H1 (cell line): ENCODE measurements around the gene SCO1. TPM values are rescaled to one million over a fixed set of nuclear protein-coding genes. Genes with fewer than 3 reads are reported as not detected.

Experiments
- CTCF ChIA-PET: fragments of 300-600 bp; sonication (Branson Sonifier 250); formaldehyde crosslinking; loops from one replicate; lab custom pipeline; 2021; ENCODE audit not compliant: partially characterized antibody; lab: Charles Lee
- POLR2A ChIA-PET: fragments of 300-600 bp; sonication (Branson Sonifier 250); formaldehyde crosslinking; loops from one replicate; lab custom pipeline; 2021; ENCODE audit warnings: inconsistent platforms; ENCODE audit not compliant: partially characterized antibody; lab: Charles Lee
- DNase-seq, 2 experiments: peaks; one replicate each; pipeline versions ENCODE4 v3.0.0 to v3.0.0-alpha.2; 2010 to 2022; ENCODE audit warnings: low spot score in 2 of 2, low read depth in 1 of 2, mixed read lengths in 1 of 2
- FAIRE-seq: peaks from 2 replicates; lab custom pipeline; 2011; peaks lifted over from hg19 to GRCh38; lab: Jason Lieb, UNC
- H2AFZ ChIP-seq: 2 replicates; pipeline ENCODE4 v1.8.1; 2012; ENCODE audit warnings: low read length, inconsistent platforms
- H2AK5ac ChIP-seq: 2 replicates; pipeline ENCODE4 v1.6.1; 2013; ENCODE audit warnings: low read depth, low read length
- H2BK120ac ChIP-seq: replicated peaks from 2 replicates; pipeline ENCODE3; 2013; ENCODE audit warnings: low read depth, low read length, inconsistent platforms
- H2BK12ac ChIP-seq: 2 replicates; pipeline ENCODE4 v1.6.1; 2013; ENCODE audit warnings: low read depth, low read length
- H2BK15ac ChIP-seq: 2 replicates; pipeline ENCODE4 v1.6.1; 2013; ENCODE audit warnings: low read length
- H2BK20ac ChIP-seq: 2 replicates; pipeline ENCODE4 v1.6.1; 2013; ENCODE audit warnings: low read length
- H2BK5ac ChIP-seq: 2 replicates; pipeline ENCODE4 v1.6.1; 2013; ENCODE audit warnings: low read depth, low read length
- H3K14ac ChIP-seq: 2 replicates; pipeline ENCODE4 v1.6.1; 2013; ENCODE audit warnings: inconsistent platforms; ENCODE audit not compliant: insufficient read length
- H3K18ac ChIP-seq: 2 replicates; pipeline ENCODE4 v1.6.1; 2013; ENCODE audit warnings: low read length; ENCODE audit errors: extremely low read depth
- H3K23ac ChIP-seq: 2 replicates; pipeline ENCODE4 v1.6.1; 2013; ENCODE audit warnings: inconsistent platforms; ENCODE audit not compliant: insufficient read length
- H3K23me2 ChIP-seq: 2 replicates; pipeline ENCODE4 v1.6.1; 2013; ENCODE audit warnings: low read depth, low read length
- H3K27ac ChIP-seq: 2 replicates; pipeline ENCODE4 v1.6.1; 2011; ENCODE audit warnings: low read depth, low read length, inconsistent platforms
- H3K27me3 ChIP-seq, 4 experiments: replicated peaks in 1 of 4; 1 replicate in 1 of 4; 2 replicates in 3 of 4; pipeline versions ENCODE4 v1.6.1 to v1.8.1; 2011 to 2013; ENCODE audit warnings: low read length in 3 of 4, mild to moderate bottlenecking in 3 of 4, inconsistent platforms in 2 of 4, mixed read lengths in 2 of 4, moderate library complexity in 1 of 4; ENCODE audit not compliant: control insufficient read depth in 3 of 4, insufficient read depth in 3 of 4; ENCODE audit errors: extremely low read depth in 1 of 4
- H3K36me3 ChIP-seq, 4 experiments: 2 replicates each; pipeline versions ENCODE4 v1.6.1 to v1.8.1; 2011 to 2013; ENCODE audit warnings: mild to moderate bottlenecking in 4 of 4, low read length in 3 of 4, moderate library complexity in 2 of 4, control low read depth in 1 of 4, inconsistent platforms in 1 of 4; ENCODE audit not compliant: insufficient read depth in 4 of 4, control insufficient read depth in 2 of 4
- H3K4ac ChIP-seq: replicated peaks from 2 replicates; pipeline ENCODE3; 2013; ENCODE audit warnings: low read length, low read depth, mixed read lengths, inconsistent platforms; ENCODE audit not compliant: insufficient read length
- H3K4me1 ChIP-seq, 4 experiments: replicated peaks in 1 of 4; 1 replicate in 1 of 4; 2 replicates in 3 of 4; pipeline versions ENCODE4 v1.6.1 to v1.8.1; 2011 to 2013; ENCODE audit warnings: low read length in 3 of 4, inconsistent platforms in 2 of 4, mixed read lengths in 1 of 4; ENCODE audit not compliant: insufficient read depth in 4 of 4, control insufficient read depth in 3 of 4
- H3K4me2 ChIP-seq, 2 experiments: 2 replicates each; pipeline versions ENCODE4 v1.6.1 to v1.8.1; 2011 to 2013; ENCODE audit warnings: low read depth in 2 of 2, low read length in 2 of 2, control low read depth in 1 of 2, inconsistent platforms in 1 of 2, mild to moderate bottlenecking in 1 of 2; ENCODE audit not compliant: insufficient read depth in 1 of 2
- H3K4me3 ChIP-seq, 4 experiments: fragments of 200-600, 300-600 bp in 1 of 4; sonication (generic), shearing (Covaris generic), sonication (Bioruptor Twin) in 1 of 4; 2 replicates each; pipeline versions ENCODE4 v1.5.1 to v1.8.1; 2011 to 2016; ENCODE audit warnings: low read length in 4 of 4, low read depth in 3 of 4, control low read depth in 2 of 4, inconsistent platforms in 2 of 4, mild to moderate bottlenecking in 2 of 4, mixed read lengths in 1 of 4, moderate library complexity in 1 of 4; ENCODE audit not compliant: insufficient read depth in 2 of 4; ENCODE audit errors: extremely low read depth in 1 of 4
- H3K56ac ChIP-seq: replicated peaks from 2 replicates; pipeline ENCODE3; 2013; ENCODE audit warnings: low read depth, mild to moderate bottlenecking, mixed read lengths, low read length, inconsistent platforms; ENCODE audit not compliant: insufficient read length
- H3K79me1 ChIP-seq: 2 replicates; pipeline ENCODE4 v1.6.1; 2013; ENCODE audit warnings: low read depth, low read length, control low read depth
- H3K79me2 ChIP-seq, 2 experiments: 2 replicates each; pipeline versions ENCODE4 v1.6.1 to v1.8.1; 2012 to 2013; ENCODE audit warnings: low read length in 2 of 2, mild to moderate bottlenecking in 2 of 2, inconsistent platforms in 1 of 2; ENCODE audit not compliant: insufficient read depth in 2 of 2, control insufficient read depth in 1 of 2
- H3K9ac ChIP-seq, 4 experiments: replicated peaks in 1 of 4; 1 replicate in 1 of 4; 2 replicates in 3 of 4; pipeline versions ENCODE4 v1.6.1 to v1.8.1; 2011 to 2013; ENCODE audit warnings: low read depth in 3 of 4, low read length in 3 of 4, control low read depth in 2 of 4, mild to moderate bottlenecking in 2 of 4, moderate library complexity in 2 of 4, inconsistent platforms in 1 of 4; ENCODE audit errors: extremely low read depth in 1 of 4
- H3K9me3 ChIP-seq, 2 experiments: 2 replicates each; pipeline versions ENCODE4 v1.6.1 to v1.8.1; 2012 to 2013; ENCODE audit warnings: mild to moderate bottlenecking in 2 of 2, moderate library complexity in 2 of 2, control low read depth in 1 of 2, inconsistent platforms in 1 of 2, low read depth in 1 of 2, low read length in 1 of 2, mixed read lengths in 1 of 2; ENCODE audit not compliant: insufficient read depth in 2 of 2
- H4K20me1 ChIP-seq, 2 experiments: replicated peaks in 1 of 2; 2 replicates each; pipeline versions ENCODE3 to v1.8.1; 2011 to 2013; ENCODE audit warnings: inconsistent platforms in 2 of 2, low read length in 2 of 2, mild to moderate bottlenecking in 1 of 2; ENCODE audit not compliant: insufficient read depth in 2 of 2, control insufficient read depth in 1 of 2
- H4K5ac ChIP-seq: 2 replicates; pipeline ENCODE4 v1.6.1; 2013; ENCODE audit warnings: low read length, low read depth, mixed read lengths, inconsistent platforms; ENCODE audit not compliant: insufficient read length
- H4K8ac ChIP-seq: 2 replicates; pipeline ENCODE4 v1.8.0; 2013; ENCODE audit warnings: mild to moderate bottlenecking, moderate library complexity, low read length, inconsistent platforms; ENCODE audit not compliant: insufficient read depth; ENCODE audit errors: extremely low read depth
- H4K91ac ChIP-seq: replicated peaks from 2 replicates; pipeline ENCODE3; 2013; ENCODE audit warnings: low read length, mixed read lengths, inconsistent platforms; ENCODE audit not compliant: insufficient read length
- BACH1 ChIP-seq: IDR thresholded peaks from 2 replicates; pipeline ENCODE4 v1.6.1; 2012; ENCODE audit warnings: low read length, improper control_type of control experiment
- CREB1 ChIP-seq: IDR thresholded peaks from 2 replicates; pipeline ENCODE4 v1.6.1; 2012; ENCODE audit warnings: inconsistent platforms
- KDM5A ChIP-seq: fragments of 200-600 bp; IDR thresholded peaks from 2 replicates; pipeline ENCODE4 v1.7.1; 2012; ENCODE audit warnings: mild to moderate bottlenecking, low read length, inconsistent platforms, mixed read lengths
- MAFK ChIP-seq: IDR thresholded peaks from 2 replicates; pipeline ENCODE4 v1.6.1; 2012; ENCODE audit warnings: low read depth, mild to moderate bottlenecking, improper control_type of control experiment, low read length
- NANOG ChIP-seq: IDR thresholded peaks from 2 replicates; pipeline ENCODE4 v1.6.1; 2011; ENCODE audit warnings: low read length, low read depth, mild to moderate bottlenecking, inconsistent platforms; ENCODE audit not compliant: insufficient read depth, poor library complexity, severe bottlenecking
- PHF8 ChIP-seq: fragments of 200-600 bp; sonication (generic); conservative IDR thresholded peaks from 2 replicates; pipeline ENCODE4 v1.7.1; 2012; ENCODE audit warnings: low read depth, mild to moderate bottlenecking, inconsistent platforms, low read length, moderate library complexity
- POLR2A ChIP-seq, 2 experiments: IDR thresholded peaks; 1 replicate in 1 of 2; 2 replicates in 1 of 2; pipeline ENCODE4 v1.6.1; 2011; ENCODE audit warnings: low read depth in 2 of 2, low read length in 2 of 2, mild to moderate bottlenecking in 2 of 2; ENCODE audit errors: control extremely low read depth in 1 of 2
- TAF7 ChIP-seq: optimal IDR thresholded peaks from 2 replicates; pipeline ENCODE3; 2011; ENCODE audit warnings: low read depth, mild to moderate bottlenecking, inconsistent platforms, low read length, moderate library complexity, borderline replicate concordance
- WGBS, 2 experiments: shearing (Covaris generic) in 1 of 2; methylation state at CpG; one replicate each; pipeline versions ENCODE4 v1.1.6 to v1.1.7; 2013 to 2015; ENCODE audit warnings: low lambda C conversion rate in 2 of 2, mixed read lengths in 2 of 2, inconsistent platforms in 1 of 2, low coverage in 1 of 2, missing lambda C conversion rate in 1 of 2; ENCODE audit not compliant: insufficient replicate concordance in 2 of 2, insufficient coverage in 1 of 2, insufficient read length in 1 of 2; ENCODE audit errors: extremely low coverage in 1 of 2, missing lambda C conversion rate in 1 of 2; 5-methylcytosine and 5-hydroxymethylcytosine counted together
- polyA plus RNA-seq, 7 experiments: library from polyadenylated mRNA; depleted of rRNA in 3 of 7; stranded (reverse) in 5 of 7; unstranded in 2 of 7; fragments of >200 nt in 5 of 7; fragments of 200-250 nt in 2 of 7; gene quantifications; 1 replicate in 5 of 7; 2 replicates in 1 of 7; 4 replicates in 1 of 7; pipeline versions ENCODE4 v1.2.1 to v1.2.3, GENCODE V29; 2011 to 2013; ENCODE audit warnings: missing spikeins in 2 of 7, mixed read lengths in 2 of 7
- total RNA-seq: library from RNA; stranded (reverse); fragmentation: NEBNext Ultra II Directional; extraction: Animal tissue kit (Norgen Biotek cat#: 25700); gene quantifications from 2 replicates; pipeline ENCODE4 v1.2.1, GENCODE V29; 2021
- TF ChIP-seq, protein P1 (sequence below): IDR thresholded peaks from 2 replicates; pipeline ENCODE4 v1.6.1; 2012; ENCODE audit warnings: inconsistent platforms
- TF ChIP-seq, protein P2 (sequence below), 3 experiments: IDR thresholded peaks; 1 replicate in 2 of 3; 2 replicates in 1 of 3; pipeline versions ENCODE4 v1.5.1 to v1.6.1; 2011; ENCODE audit warnings: low read length in 3 of 3, mild to moderate bottlenecking in 3 of 3, inconsistent platforms in 2 of 3, low read depth in 1 of 3, moderate library complexity in 1 of 3; ENCODE audit not compliant: insufficient read depth in 1 of 3; ENCODE audit errors: control extremely low read depth in 1 of 3
- TF ChIP-seq, protein P3 (sequence below): IDR thresholded peaks from 2 replicates; pipeline ENCODE4 v1.6.1; 2011; ENCODE audit warnings: low read length, improper control_type of control experiment

SCO1 gene
- total and polyA plus RNA-seq, 2 of the 8 experiments (the other 6 are each of a cell fraction or from before 2014, with no cell fraction given), result 18.7 to 61.8 TPM

DNA sequence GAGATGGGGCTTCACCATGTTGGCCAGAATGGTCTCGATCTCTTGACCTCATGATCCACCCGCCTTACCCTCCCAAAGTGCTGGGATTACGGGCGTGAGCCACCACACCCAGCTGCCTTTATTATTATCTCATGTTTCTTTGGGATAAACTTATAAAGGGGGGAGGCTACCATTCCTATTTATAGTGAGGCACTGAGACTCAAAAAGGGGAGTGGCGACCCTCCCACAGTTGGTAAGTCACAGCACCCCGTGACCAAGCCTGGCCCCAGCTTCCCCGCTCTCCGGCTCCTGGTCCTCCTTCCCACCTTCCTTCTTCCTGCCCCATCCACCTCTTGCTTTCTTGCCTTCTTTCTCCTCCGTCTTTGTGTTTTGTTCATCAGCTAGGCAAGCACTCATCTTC, 45.4 kb downstream of the SCO1 start:
- no peak overlapping the region for H2BK5ac ChIP-seq
- H4K8ac ChIP-seq, result no peak overlapping the region
- no peak overlapping the region for H2AFZ ChIP-seq
- no peak for FAIRE-seq
- no peaks in the 10 kb centered on the region for H3K4me1 ChIP-seq
- H3K18ac ChIP-seq, result no peak overlapping the region
- no peak overlapping the region for H3K4me2 ChIP-seq
- ChIA-PET POLR2A (no interaction called here), CTCF (interaction anchor here (1.5 kb wide), 1 partner anchor 12 kb away, joined by 6 read pairs; no protein-coding TSS in a partner anchor)
- no peak overlapping the region for H2BK12ac ChIP-seq
- no peak overlapping the region for H3K4ac ChIP-seq
- no peak overlapping the region for H3K56ac ChIP-seq
- H3K36me3 ChIP-seq, result no peaks in the 10 kb centered on the region
- H3K27ac ChIP-seq, result no peak overlapping the region
- H2BK15ac ChIP-seq, result no peak overlapping the region
- no peak overlapping the region for H3K9ac ChIP-seq
- no peak overlapping the region for H4K91ac ChIP-seq
- 74% methylated on average over 9 of the region's 9 CpGs; no CpG with 5 or more reads in 1 of the 2 experiments for WGBS, 2 experiments
- no peaks in the 10 kb centered on the region for H3K23me2 ChIP-seq
- no peaks in the 10 kb centered on the region for H3K79me1 ChIP-seq
- H3K23ac ChIP-seq, result no peak overlapping the region
- no peak for DNase-seq
- no peaks in the 10 kb centered on the region for H4K20me1 ChIP-seq
- H3K9me3 ChIP-seq, result no peaks in the 10 kb centered on the region
- no peak overlapping the region for H2AK5ac ChIP-seq
- H3K79me2 ChIP-seq, result no peaks in the 10 kb centered on the region
- H2BK20ac ChIP-seq, result no peak overlapping the region
- H3K27me3 ChIP-seq, result no peaks in the 10 kb centered on the region
- no peak overlapping the region for H3K14ac ChIP-seq
- no peak overlapping the region for H4K5ac ChIP-seq
- H2BK120ac ChIP-seq, result no peak overlapping the region
- no peak overlapping the region for H3K4me3 ChIP-seq
- TF ChIP-seq POLR2A (IDR thresholded peaks at IDR 0.05; ENCODE audit: control extremely low read depth in 1 of 2, low read depth in 2 of 2, low read length in 2 of 2), result no peak
- TF ChIP-seq NANOG, result no peak
- no peak for TF ChIP-seq TAF7
- TF ChIP-seq, protein P1, sequence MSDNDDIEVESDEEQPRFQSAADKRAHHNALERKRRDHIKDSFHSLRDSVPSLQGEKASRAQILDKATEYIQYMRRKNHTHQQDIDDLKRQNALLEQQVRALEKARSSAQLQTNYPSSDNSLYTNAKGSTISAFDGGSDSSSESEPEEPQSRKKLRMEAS, result no peak
- no peak for TF ChIP-seq CREB1
- TF ChIP-seq BACH1, result no peak
- TF ChIP-seq MAFK, result no peak
- TF ChIP-seq, protein P2, sequence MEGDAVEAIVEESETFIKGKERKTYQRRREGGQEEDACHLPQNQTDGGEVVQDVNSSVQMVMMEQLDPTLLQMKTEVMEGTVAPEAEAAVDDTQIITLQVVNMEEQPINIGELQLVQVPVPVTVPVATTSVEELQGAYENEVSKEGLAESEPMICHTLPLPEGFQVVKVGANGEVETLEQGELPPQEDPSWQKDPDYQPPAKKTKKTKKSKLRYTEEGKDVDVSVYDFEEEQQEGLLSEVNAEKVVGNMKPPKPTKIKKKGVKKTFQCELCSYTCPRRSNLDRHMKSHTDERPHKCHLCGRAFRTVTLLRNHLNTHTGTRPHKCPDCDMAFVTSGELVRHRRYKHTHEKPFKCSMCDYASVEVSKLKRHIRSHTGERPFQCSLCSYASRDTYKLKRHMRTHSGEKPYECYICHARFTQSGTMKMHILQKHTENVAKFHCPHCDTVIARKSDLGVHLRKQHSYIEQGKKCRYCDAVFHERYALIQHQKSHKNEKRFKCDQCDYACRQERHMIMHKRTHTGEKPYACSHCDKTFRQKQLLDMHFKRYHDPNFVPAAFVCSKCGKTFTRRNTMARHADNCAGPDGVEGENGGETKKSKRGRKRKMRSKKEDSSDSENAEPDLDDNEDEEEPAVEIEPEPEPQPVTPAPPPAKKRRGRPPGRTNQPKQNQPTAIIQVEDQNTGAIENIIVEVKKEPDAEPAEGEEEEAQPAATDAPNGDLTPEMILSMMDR (IDR thresholded peaks at IDR 0.05; ENCODE audit: control extremely low read depth in 1 of 3, insufficient read depth in 1 of 3, low read depth in 1 of 3, low read length in 3 of 3), result no peak
- TF ChIP-seq PHF8, result no peak
- TF ChIP-seq KDM5A, result no peak
- TF ChIP-seq, protein P3, sequence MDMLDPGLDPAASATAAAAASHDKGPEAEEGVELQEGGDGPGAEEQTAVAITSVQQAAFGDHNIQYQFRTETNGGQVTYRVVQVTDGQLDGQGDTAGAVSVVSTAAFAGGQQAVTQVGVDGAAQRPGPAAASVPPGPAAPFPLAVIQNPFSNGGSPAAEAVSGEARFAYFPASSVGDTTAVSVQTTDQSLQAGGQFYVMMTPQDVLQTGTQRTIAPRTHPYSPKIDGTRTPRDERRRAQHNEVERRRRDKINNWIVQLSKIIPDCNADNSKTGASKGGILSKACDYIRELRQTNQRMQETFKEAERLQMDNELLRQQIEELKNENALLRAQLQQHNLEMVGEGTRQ, result no peak
